Right lung (tissue), 5 donors: ENCODE data around the gene CDK2AP2. TPM values are rescaled to one million over a fixed set of nuclear protein-coding genes. Genes with fewer than 3 reads are reported as not detected.
"Not testable (repeated sequence)": the region's sequence is repeated elsewhere in the genome, so short reads cannot be mapped to it uniquely, and the experiment has no call there.

Experiments
- DNase-seq, 2 donors: peaks; one replicate each; pipeline ENCODE4 v3.0.0-alpha.2; 2013
- polyA plus RNA-seq, 5 donors: library from polyadenylated mRNA; unstranded; fragments of 120-200 nt; gene quantifications; one replicate each; pipeline versions ENCODE4 v1.2.1 to v1.2.3, GENCODE V29; 2013; ENCODE audit warnings: inconsistent platforms in 1 of 5, low replicate concordance in 1 of 5; ENCODE audit not compliant: insufficient read length in 5 of 5, insufficient read depth in 1 of 5

Gene CDK2AP2
- polyA plus RNA-seq, 5 donors, result 23.4 to 48.9 (median 29.2) TPM

GRCh38 chr11:67525275-67525976, 17.5 kb upstream of the CDK2AP2 start:
- no peak for DNase-seq

DNA sequence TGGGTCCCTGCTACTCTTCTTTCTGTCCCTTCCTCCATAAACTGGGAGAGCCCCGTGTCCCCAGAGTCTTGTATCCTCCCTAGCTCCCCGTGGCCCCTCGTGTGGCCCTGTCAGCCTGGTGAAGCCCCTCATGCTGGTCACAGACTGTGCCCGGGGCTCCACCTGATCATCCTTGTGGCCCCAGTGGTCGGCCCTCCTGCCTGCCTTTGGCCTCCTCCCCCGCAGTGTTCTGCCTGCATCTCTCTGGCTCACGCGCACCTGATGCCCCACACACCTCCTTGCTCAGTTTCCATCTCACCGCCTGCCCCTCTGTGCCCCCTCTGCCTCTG, 16.5 kb upstream of the CDK2AP2 start:
- no peak for DNase-seq

GRCh38 chr11:67523556-67524479, 15.9 kb upstream of the CDK2AP2 start:
- DNase-seq, result no peak

DNA sequence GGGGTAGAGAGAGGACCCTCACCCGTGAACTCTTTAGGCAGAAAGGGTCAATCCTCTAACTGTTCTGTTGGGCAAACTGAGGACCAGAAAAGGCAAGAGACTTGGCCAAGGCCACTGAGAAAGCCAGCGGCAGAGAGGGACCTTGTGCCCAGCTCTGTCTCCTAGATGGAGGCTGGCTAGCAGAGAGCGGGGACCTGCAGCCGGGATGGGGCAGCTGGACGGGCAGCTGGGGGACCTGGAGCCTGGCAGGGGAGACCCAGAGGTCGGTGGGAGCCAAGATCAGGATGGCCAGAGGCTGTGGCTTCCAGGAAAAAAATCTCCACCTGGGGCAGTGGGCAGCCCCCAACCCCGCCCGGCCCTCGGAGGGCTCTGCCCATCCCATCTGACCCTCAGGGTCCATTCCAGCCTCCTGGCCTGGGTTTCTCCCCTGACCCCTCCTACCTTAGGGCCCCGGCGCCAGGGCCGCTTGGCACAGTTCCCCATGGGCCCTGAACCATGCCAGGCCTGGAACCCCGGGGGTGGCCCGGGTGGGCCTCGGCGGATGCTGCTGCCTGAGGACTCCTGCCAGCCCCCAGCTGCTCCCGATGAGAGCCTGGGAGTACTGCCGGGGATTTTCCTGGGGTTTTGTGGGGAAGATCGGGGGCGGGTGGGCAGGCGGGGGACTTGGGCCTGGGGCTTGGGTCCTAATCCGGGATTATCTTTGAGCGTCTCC, 15.0 kb upstream of the CDK2AP2 start, which contains the start of gene CABP2:
Gene CABP2, minus strand, starts transcription at position 603 of the 712 bp plus-strand sequence. Its CDS starts 120 bp downstream, at position 483.
- DNase-seq, result no peak

DNA sequence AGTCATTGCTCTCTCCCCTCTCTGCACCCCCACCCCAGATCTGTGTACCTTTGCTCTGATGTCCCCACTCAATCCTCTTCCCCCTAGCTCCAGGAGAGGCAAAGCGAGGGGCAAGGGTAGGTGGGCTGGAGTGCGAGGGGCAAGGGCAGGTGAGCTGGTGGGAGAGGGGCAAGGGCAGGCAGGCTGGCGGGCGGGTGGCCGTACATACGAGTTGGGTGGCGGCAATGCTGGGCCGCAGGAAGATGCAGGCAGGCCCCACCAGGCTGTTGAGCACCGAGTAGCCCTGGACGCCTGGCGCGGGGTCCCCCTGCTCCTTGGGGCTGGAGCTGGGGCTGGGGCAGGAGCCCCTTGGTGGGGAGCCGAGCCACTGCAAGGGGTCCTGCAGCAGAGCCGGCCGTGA, 14.4 kb upstream of the CDK2AP2 start:
- no peak for DNase-seq

DNA sequence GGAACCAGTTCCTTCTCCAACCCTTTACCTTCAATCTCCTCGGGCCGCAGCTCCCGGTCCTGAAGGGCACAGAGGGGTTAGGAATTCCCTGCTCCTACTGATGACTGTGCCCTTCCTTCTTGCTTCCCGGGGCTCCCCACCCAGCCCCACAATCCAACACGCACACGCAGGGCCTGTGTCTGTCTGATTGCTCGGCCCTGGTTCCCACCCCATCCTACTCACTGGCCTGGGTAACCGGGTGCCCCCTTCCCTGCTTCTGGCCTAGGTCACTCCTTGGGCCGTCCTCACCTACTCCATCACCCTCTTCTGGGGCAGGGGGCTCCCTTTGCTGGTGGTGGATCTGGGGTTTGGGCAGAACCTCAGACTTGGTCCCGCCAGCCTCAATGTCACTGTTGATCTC, 14.0 kb upstream of the CDK2AP2 start:
- DNase-seq, result no peak

- DNase-seq, result no peak
Measured at GRCh38 chr11:67520856-67521824, 13.2 kb upstream of the CDK2AP2 start.

- no peak for DNase-seq
Measured at GRCh38 chr11:67519726-67520125, 11.8 kb upstream of the CDK2AP2 start.

DNA sequence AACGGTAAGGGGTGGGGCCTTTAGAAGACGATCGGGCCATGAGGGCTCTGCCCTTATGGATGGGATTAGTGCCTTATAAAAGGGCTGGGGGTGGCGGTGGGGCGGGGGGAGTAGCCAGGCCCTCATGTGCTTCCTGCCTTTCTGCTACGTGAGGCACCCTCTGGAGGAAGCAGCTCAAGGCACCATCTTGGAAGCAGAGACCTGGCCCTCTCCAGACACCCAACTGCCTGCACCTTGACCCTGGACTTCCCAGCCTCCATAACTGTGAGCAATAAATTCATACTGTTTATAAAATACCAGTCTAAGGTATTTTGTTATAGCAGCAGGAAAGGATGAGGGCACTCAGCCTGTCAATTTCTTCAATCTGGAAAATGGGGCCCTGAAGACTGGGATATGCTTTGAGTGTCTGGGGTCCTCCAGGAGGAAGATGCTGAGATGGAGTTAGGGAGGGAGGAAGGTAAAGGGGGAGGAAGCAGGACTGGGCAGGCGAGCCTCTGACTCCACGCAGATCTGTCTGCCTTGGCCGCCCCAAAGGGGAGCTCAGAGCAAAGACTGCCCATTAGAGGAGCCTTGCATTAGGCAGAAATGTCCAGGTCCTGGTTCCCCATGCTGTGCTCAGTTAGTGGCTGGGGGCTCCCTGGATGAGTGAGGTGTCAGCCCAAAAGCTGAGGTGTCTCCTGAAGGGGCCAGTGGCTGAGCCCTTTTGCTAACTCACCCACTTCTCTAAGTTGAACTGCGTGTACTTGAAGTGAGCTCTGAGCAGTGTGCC, 10.0 kb upstream of the CDK2AP2 start:
- DNase-seq, result no peak

DNA sequence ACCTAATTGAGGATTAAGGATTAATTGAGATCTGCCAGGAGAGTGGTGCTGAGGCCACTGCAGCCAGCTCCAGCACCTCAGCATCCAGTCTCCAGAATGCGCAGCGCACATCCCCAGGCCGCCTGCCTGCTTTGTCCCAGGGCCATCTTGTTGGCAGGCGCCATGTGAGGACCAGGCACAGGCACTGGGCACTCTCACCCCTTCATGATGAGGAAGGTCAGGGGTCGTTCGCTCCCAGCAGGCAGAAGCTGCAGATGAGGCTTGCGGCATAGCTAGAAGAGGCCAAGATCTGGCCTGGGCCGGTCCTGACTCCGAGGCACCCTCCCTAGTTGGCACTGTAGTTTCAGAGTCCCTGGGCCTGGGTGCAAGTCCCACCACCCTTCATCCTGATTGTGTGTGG, 8.8 kb upstream of the CDK2AP2 start:
- DNase-seq, result no peak

DNA sequence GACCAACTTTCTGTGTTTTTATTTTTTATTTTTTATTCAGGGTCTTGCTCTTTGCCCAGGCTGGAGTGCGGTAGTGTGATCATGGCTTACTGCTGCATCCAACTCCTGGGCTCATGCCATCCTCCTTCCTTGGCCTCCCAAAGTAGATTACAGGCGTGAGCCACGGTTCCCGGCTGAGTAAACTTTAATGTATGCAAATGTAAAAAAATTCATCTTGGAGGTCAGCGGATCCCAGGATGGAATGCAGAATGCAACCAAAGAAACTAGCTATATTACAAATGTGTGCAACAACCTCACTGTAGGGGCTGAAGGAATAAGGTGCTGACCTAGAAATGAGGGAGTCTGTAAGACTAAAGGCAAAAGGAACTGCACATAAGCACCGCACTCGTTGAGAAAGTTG, 6.2 kb upstream of the CDK2AP2 start:
- DNase-seq, result no peak

DNA sequence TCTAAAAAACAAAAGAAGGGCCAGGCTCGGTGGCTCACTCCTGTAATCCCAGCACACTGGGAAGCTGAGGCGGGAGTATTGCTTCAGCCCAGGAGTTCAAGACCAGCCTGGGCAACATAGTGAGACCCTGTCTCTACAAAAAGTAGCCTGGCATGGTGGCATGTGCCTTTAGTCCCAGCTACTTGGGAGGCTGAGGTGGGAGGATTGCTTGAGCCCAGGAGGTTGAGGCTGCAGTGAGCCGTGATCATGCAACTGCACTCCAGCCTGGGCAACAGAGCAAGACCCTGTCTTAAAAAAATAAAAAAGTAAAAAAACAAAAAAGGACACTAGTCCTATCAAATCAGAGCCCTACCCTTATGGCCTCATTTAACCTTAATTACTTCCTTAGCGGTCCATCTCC, 3.6 kb upstream of the CDK2AP2 start:
- not testable (repeated sequence) for DNase-seq

- no peak for DNase-seq
Measured at GRCh38 chr11:67510023-67510345, 2.0 kb upstream of the CDK2AP2 start.

DNA sequence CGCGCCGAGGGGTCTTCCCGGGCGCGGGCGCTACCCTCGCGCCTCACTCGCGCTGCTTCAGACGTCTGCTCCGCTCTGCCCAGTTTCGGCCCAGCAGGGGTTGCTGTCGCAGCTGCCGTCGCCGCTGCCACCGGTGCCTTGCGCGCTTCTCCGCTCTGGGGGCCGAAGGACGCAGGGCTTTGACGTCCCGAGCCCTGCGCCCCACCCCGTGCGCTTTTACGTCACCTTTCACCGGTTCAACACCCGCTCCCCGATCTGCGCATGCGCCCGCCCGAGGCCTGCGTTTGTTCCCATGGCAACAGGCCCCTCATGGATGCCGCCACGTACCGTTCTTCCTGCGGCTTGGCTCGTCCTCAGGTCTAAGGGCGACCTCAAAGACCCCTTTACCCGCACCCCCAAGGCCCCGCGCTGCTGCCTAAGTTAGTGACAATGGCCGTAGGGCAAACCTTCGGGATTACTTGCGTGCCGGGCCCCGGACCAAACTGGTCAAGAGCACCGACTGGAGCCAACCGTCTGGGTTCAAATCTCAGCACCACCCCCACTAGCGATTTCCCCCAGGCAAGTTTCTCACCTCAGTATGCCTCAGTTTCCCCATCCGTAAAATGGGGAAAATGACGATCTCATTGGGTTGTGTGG, 642 bp upstream of the CDK2AP2 start:
- DNase-seq, result peak; percentile 95 to 96

- no peak for DNase-seq
Measured at GRCh38 chr11:67507242-67507863, 609 bp downstream of the CDK2AP2 start.

DNA sequence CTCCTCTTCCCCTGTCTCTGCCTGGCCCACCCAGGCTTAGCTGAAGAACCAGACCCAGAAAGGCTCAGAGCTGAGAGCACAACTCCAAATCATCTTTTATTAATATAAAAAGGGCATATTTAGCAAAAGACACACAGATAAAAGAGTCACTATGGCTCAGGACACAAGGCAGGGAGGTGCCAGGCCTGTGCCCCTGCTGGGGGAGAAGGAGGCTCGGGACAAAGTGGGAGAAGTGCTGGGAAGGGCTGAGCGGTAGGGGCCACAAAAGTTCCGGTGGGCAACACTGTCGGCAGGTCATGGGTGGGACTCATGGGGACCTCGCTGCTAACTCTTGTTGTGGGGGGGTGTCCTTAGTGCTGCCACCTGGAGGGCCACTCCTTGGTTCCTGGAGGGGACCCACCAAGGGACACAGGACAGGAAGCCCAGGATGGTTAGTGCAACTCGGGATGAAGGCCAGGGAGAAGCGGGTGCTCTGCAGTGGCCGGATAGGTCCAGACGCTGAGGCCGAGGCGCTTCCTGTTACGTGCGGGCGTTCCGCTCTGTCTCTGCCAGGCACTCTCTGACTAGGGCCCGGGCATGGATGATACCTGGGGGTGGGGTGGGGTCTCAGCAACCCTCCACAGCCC, 1.4 kb downstream of the CDK2AP2 start:
- no peak for DNase-seq

GRCh38 chr11:67505605-67506396, 2.2 kb downstream of the CDK2AP2 start:
- DNase-seq, result peak; percentile 80

GRCh38 chr11:67504950-67505581, 2.9 kb downstream of the CDK2AP2 start, which contains the start of gene PITPNM1:
PITPNM1 (minus strand) TSS chr11:67505363; CDS start chr11:67504180, 1,183 bp downstream.
- peak; percentile 45 to 66 for DNase-seq
